Retinal pigment epithelial cell (primary cell): Measurements from ENCODE around the gene ZNF654.
"Not testable (repeated sequence)": the region's sequence is repeated elsewhere in the genome, so short reads cannot be mapped to it uniquely, and the experiment has no call there.

Source experiments
- DNase-seq: peaks from one replicate; pipeline ENCODE4 v3.0.0-alpha.2; 2010; ENCODE audit warnings: low read depth
- H3K4me3 ChIP-seq: 2 replicates; pipeline ENCODE4 v1.5.1; 2011; ENCODE audit warnings: mild to moderate bottlenecking, low read length, control low read depth, moderate library complexity
- CTCF ChIP-seq: conservative IDR thresholded peaks from 2 replicates; pipeline ENCODE4 v1.5.1; 2011; ENCODE audit warnings: low read depth, low read length, control low read depth, inconsistent platforms

Gene ZNF654

DNA sequence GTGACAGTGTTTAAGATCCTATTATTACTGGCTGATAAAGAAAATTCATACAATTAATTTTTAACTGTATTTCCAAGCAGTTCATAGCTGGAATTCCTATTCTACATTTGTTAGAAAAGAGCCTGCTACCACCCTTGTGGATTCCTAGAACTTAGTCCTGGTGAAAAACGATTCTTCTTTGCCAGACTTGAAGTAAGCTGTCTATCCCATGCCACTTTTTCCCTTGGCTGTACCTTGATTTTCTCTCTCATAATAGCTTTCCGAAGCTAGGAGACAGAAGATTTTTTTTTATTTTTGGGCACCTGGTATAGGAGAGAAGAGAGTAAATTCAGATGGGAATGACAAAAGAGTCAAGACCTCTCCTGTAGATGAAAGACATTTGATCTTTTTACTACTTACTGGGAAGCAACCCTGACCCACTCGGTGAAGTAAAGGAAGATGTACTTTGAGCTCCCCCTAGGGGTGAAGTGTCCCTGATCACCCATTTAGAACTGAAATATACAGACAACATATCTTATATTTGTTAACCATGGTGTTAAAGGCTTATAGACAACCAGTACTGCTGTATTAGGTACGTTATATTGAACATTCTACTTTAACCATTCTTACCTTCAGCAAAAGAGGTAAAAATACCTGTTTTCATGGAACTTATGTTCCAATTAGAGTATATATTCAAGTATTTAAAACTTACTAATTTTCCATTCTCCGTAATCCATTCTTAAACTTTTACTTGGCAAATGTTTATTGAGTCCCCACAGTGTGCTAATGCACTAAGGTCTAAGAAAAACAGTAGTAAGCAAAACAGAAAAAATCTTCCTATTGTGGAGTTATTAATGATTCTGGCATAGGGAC lies 54.5 kb downstream of the ZNF654 start:
- peak; percentile 21 for DNase-seq
- H3K4me3 ChIP-seq: no peak overlapping the region
- peak; percentile 81 for TF ChIP-seq CTCF

- TF ChIP-seq CTCF: no peak
- DNase-seq: no peak
- H3K4me3 ChIP-seq: no peak overlapping the region
Measured at GRCh38 chr3:88114878-88115549, 56.0 kb downstream of the ZNF654 start.

GRCh38 chr3:88117683-88118082 lies 58.6 kb downstream of the ZNF654 start:
- no peak for TF ChIP-seq CTCF
- H3K4me3 ChIP-seq: no peak overlapping the region
- DNase-seq: no peak

DNA sequence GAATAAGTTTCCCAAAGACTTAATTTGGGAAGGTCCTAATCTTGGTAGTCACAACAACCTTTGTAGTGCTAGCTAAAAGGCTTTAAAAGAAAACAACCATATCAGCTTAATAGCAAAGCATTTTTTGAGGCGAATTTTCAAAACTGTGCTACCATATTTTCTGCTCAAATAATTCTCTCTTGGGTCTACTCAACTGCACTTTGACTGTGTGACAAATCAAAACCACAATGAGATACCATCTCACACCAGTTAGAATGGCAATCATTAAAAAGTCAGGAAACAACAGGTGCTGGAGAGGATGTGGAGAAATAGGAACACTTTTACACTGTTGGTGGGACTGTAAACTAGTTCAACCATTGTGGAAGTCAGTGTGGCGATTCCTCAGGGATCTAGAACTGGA lies 59.5 kb downstream of the ZNF654 start:
- H3K4me3 ChIP-seq, DNase-seq: not testable (repeated sequence)

- H3K4me3 ChIP-seq: no peak overlapping the region
- no peak for TF ChIP-seq CTCF
- DNase-seq: no peak
Measured at GRCh38 chr3:88123526-88123925, 64.5 kb downstream of the ZNF654 start.

DNA sequence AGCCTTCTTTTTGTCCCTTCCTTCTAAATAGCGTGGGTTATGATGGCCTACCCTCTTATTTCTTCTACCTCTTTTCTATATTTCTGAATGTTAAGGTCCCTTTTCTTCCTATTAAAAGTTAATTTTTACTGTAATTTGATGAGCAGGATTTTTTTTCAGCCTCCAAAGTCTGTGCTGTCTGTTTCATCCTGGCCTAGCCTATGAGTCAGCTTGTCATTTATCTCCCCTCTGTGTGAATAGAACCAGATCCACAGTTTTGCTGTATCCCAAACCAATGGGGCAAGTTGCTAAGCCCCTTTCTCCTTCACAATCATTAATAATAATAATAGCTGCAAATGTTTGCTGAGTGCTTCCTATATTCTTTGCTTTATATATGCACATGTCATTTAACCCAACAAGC lies 72.6 kb downstream of the ZNF654 start:
- no peak overlapping the region for H3K4me3 ChIP-seq
- no peak for DNase-seq
- TF ChIP-seq CTCF: no peak

DNA sequence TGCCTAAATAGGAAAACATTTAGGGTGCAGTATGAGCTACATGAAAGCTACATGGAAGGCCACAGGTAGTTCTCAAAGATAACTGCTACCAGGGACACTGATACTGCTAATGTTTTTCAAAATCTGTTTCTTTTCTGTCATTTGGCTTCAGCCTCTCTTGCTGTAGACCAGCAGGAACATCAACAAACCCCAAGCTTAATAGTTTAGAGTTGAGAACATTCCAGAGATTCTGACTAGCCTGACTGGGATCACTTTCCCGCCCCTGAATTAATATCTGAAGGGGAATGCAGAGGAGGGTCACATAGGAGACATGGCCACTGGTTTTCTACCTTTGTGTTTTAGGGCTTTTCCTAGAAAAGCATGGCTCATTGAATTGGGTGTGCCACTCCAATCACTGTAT lies 73.8 kb downstream of the ZNF654 start:
- no peak for TF ChIP-seq CTCF
- no peak for DNase-seq
- no peak overlapping the region for H3K4me3 ChIP-seq
